Nephron progenitor cell (in vitro differentiated cells): ENCODE data around the gene ADAMTS9.
A peak's percentile ranks its signal among the peaks of the same experiment; 100 is the strongest.

Experiments used
- DNase-seq: peaks from one replicate; pipeline ENCODE4 v3.0.0; 2021
- H3K27ac Mint-ChIP-seq: 2 replicates; pipeline ENCODE4 v1.8.0; 2021; ENCODE audit warnings: mild to moderate bottlenecking, moderate library complexity, mixed read lengths
- H3K27me3 Mint-ChIP-seq: 2 replicates; pipeline ENCODE4 v1.8.0; 2021; ENCODE audit warnings: mild to moderate bottlenecking, low read depth, mixed read lengths; ENCODE audit not compliant: poor library complexity
- H3K36me3 Mint-ChIP-seq: 2 replicates; pipeline ENCODE4 v1.8.0; 2021; ENCODE audit warnings: low read depth, mixed read lengths
- H3K4me1 Mint-ChIP-seq: 2 replicates; pipeline ENCODE4 v1.8.0; 2021; ENCODE audit warnings: mixed read lengths
- H3K4me3 Mint-ChIP-seq: 2 replicates; pipeline ENCODE4 v1.8.0; 2021; ENCODE audit warnings: mild to moderate bottlenecking, moderate library complexity, mixed read lengths
- H3K9me3 Mint-ChIP-seq: 2 replicates; pipeline ENCODE4 v1.8.0; 2021; ENCODE audit warnings: mild to moderate bottlenecking, moderate library complexity, mixed read lengths
- TF ChIP-seq, protein P1 (sequence below): fragments of 200-600 bp; sonication (generic); IDR thresholded peaks from 2 replicates; pipeline ENCODE4 v1.5.0; 2021; ENCODE audit warnings: antibody characterized with exemption

ADAMTS9 gene

DNA sequence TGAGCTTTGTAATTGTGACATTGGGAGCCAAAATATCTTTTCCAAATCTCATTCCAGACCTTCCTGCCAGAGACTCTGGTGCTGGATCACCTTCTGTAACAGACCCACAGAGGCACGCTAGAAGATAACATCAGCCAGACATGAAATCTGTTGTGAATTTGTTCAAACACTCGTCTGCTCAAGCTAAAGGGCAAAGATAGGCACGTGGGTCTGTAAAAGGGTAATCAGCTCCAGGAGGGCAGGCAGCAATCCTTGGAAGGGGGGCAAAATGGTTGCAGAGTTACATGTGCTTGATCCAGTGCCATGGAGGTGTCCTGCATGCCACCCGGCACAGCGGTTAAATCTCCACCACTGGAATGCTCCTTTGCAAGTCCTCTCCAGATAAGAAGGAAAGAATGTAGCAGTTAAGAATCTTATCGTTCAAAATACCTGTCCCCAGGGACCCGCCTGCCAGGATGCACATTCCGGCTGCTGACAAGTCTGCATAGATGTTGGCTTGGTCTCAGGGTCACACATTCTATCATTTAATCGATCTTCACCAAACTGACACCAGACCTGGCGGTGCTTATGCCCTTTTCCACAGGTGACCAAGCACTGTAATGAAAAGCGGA, 74.8 kb downstream of the ADAMTS9 start:
- peak; percentile 28 for DNase-seq
- Mint-ChIP-seq H3K36me3 (peaks cover 93% of the 10 kb centered on the region), H3K27ac (peak overlapping the region; percentile 52)

DNA sequence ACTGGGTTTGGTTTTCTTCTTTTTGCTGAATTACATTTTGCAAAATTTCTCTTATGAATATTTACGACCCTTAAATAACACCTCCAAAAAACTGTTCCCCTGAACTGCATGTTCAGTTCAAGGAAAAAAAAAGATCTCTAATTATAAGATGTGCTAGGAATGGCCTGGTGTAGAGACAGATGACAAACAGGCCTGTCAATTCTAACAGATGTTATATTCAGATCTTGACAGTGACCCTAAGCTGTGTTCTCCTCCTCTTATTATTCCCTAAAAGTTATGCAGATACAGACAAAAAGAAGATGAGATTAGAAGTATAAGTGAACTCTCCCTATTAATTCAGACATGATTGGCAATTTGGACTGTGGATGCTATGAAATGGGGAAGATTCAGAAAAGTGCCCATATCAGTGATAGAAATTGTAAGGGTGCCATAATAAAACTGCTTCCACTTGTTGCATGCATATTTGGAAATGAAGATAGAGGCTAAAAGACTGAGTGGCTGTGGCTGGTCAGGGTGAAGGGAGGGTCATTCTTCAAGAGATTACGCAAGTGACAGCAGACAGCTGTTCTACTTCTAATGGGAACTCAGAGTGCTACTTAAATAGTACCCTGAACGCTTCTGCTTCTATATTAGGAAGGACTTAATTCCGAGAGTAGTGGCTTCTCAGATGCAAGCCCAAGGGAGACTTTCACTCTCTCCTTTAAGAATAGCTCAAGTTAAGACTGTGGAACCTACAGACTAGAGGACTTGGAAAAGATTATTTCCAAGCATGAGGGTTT, 75.5 kb downstream of the ADAMTS9 start:
- no peak for DNase-seq
- Mint-ChIP-seq H3K36me3 (peaks cover 91% of the 10 kb centered on the region), H3K4me3 (no peak overlapping the region), H3K9me3 (no peaks in the 10 kb centered on the region), H3K4me1 (peaks cover 38% of the 10 kb centered on the region), H3K27me3 (no peaks in the 10 kb centered on the region), H3K27ac (no peak overlapping the region)
- TF ChIP-seq, protein P1, sequence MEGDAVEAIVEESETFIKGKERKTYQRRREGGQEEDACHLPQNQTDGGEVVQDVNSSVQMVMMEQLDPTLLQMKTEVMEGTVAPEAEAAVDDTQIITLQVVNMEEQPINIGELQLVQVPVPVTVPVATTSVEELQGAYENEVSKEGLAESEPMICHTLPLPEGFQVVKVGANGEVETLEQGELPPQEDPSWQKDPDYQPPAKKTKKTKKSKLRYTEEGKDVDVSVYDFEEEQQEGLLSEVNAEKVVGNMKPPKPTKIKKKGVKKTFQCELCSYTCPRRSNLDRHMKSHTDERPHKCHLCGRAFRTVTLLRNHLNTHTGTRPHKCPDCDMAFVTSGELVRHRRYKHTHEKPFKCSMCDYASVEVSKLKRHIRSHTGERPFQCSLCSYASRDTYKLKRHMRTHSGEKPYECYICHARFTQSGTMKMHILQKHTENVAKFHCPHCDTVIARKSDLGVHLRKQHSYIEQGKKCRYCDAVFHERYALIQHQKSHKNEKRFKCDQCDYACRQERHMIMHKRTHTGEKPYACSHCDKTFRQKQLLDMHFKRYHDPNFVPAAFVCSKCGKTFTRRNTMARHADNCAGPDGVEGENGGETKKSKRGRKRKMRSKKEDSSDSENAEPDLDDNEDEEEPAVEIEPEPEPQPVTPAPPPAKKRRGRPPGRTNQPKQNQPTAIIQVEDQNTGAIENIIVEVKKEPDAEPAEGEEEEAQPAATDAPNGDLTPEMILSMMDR, result no peak

More for the DNA sequence above, 74.8 kb downstream of the ADAMTS9 start:
- no peaks in the 10 kb centered on the region for H3K9me3 Mint-ChIP-seq
- H3K4me1 Mint-ChIP-seq, result peaks cover 38% of the 10 kb centered on the region
- TF ChIP-seq, protein P1, result no peak
- H3K4me3 Mint-ChIP-seq, result no peak overlapping the region
- H3K27me3 Mint-ChIP-seq, result no peaks in the 10 kb centered on the region

DNA sequence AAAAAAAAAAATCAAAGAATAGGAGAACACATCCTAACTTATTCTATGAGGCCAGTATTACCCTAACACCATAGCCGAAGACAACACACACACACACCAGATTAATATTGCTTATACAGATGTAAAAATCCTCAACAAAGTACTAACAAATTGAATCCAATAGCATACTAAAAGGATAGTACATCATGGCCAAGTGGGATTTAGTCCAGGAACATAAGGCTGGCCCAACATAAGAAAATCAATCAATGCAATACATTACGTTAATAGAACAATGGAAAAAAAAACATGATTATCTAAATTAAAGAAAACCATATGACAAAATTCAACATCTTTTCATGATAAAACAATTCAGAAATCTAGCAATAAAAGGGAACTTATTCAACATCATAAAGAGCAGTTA, 79.1 kb downstream of the ADAMTS9 start:
- H3K36me3 Mint-ChIP-seq, result peaks cover 80% of the 10 kb centered on the region
- H3K27ac Mint-ChIP-seq, result no peak overlapping the region
- peaks cover 18% of the 10 kb centered on the region for H3K4me1 Mint-ChIP-seq
- H3K4me3 Mint-ChIP-seq, result no peak overlapping the region
- TF ChIP-seq, protein P1, result no peak
- no peak for DNase-seq
- no peaks in the 10 kb centered on the region for H3K9me3 Mint-ChIP-seq
- H3K27me3 Mint-ChIP-seq, result no peaks in the 10 kb centered on the region

DNA sequence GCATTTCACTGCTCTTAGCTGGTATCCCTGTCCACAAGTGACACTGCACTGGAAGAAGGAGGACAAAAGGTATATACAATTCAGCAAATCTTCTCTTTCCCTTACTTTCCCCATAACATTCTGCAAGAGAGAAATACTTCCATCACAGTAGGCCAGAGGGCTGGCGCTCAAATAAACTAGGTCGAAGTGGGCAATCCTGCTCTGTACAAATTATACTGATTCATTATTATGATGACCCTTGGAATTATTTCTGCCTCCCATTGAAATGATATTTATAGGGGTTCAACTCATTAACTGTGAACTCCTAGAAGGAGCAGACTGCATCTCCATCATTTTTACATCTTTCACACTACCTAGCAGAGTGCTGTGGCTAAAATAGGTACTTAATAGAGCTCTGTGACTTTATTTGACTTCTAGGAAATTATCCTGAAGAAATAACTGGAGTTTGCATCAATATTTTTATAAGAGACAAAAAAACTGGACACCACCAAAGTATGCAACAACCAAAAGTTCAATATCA, 80.7 kb downstream of the ADAMTS9 start:
- no peak for DNase-seq
- Mint-ChIP-seq H3K9me3 (no peaks in the 10 kb centered on the region), H3K4me1 (peaks cover 1% of the 10 kb centered on the region), H3K4me3 (no peak overlapping the region), H3K27me3 (no peaks in the 10 kb centered on the region), H3K27ac (no peak overlapping the region), H3K36me3 (peaks cover 81% of the 10 kb centered on the region)
- TF ChIP-seq, protein P1, result no peak

DNA sequence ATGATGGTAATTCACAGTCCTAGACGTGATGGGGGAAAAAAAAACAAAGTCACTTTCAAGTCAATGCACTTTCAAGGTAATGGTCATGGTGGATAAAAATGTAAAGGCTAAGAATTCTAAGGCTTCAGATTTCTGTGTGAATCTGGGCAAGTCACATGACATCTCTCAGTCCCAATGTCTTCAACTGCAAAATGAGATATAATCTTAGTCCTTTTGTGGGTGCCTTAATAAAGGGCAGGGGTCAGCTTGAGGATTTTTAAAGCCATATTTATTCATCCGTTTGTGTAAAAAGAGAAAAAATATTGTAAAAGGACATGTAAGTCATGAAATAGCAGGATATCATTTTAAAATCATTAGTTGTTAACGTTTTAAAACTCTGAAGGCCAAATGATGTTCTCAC, 83.5 kb downstream of the ADAMTS9 start:
- no peaks in the 10 kb centered on the region for H3K27me3 Mint-ChIP-seq
- no peak overlapping the region for H3K4me3 Mint-ChIP-seq
- TF ChIP-seq, protein P1, result no peak
- peak overlapping the region; percentile 80 for H3K27ac Mint-ChIP-seq
- DNase-seq, result no peak
- H3K36me3 Mint-ChIP-seq, result peaks cover 70% of the 10 kb centered on the region
- H3K9me3 Mint-ChIP-seq, result no peaks in the 10 kb centered on the region
- peaks cover 11% of the 10 kb centered on the region for H3K4me1 Mint-ChIP-seq
